OCI-LY1 (cell line): Measurements from ENCODE around the gene PDE2A.

ENCODE experiments used
- EZH2 ChIP-seq: fragments of 200-600 bp; sonication (generic), shearing (Covaris generic); IDR thresholded peaks from 2 replicates; pipeline ENCODE4 v1.8.0; 2017; ENCODE audit warnings: borderline replicate concordance, mixed run types, mild to moderate bottlenecking, antibody characterized with exemption, low read length, moderate library complexity, mixed read lengths
- TF ChIP-seq, protein P1 (sequence below): fragments of 200-600 bp; sonication (generic), shearing (Covaris generic); IDR thresholded peaks from 2 replicates; pipeline ENCODE4 v1.5.1; 2017; ENCODE audit warnings: mild to moderate bottlenecking, antibody characterized with exemption, low read length, moderate library complexity, mixed read lengths

- TF ChIP-seq, protein P1, sequence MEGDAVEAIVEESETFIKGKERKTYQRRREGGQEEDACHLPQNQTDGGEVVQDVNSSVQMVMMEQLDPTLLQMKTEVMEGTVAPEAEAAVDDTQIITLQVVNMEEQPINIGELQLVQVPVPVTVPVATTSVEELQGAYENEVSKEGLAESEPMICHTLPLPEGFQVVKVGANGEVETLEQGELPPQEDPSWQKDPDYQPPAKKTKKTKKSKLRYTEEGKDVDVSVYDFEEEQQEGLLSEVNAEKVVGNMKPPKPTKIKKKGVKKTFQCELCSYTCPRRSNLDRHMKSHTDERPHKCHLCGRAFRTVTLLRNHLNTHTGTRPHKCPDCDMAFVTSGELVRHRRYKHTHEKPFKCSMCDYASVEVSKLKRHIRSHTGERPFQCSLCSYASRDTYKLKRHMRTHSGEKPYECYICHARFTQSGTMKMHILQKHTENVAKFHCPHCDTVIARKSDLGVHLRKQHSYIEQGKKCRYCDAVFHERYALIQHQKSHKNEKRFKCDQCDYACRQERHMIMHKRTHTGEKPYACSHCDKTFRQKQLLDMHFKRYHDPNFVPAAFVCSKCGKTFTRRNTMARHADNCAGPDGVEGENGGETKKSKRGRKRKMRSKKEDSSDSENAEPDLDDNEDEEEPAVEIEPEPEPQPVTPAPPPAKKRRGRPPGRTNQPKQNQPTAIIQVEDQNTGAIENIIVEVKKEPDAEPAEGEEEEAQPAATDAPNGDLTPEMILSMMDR: no peak
- no peak for TF ChIP-seq EZH2
These were observed 38.0 kb upstream of the PDE2A start for GRCh38 chr11:72712168-72712751.
